ENCODE measurements around the gene POLR2J3. TPM values are rescaled to one million over a fixed set of nuclear protein-coding genes. Genes with fewer than 3 reads are reported as not detected.
"Not testable (repeated sequence)": the region's sequence is repeated elsewhere in the genome, so short reads cannot be mapped to it uniquely, and the experiment has no call there.

The POLR2J3 gene
- polyA plus RNA-seq, 3 donors: 24.4 to 133 (median 24.9) TPM

DNA sequence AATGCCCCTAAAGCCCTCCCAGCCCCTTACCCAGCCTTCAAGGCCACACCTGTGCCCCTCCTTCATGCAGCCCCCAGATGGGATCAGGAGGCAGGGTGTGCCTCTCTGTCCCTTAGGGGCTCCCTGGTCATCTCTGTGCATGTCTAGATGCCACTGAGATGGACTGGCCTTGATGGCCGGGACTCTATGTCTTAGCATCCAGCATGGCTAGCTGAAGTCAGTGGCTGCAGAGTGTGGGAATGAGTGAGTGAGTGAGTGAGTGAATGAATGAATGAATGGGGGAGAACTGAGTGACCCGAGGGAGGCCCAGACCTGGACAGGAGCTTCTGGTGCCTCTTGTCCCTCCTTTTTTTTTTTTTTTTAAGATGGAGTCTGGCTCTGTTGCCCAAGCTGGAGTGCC lies 40.3 kb downstream of the POLR2J3 start:
- H3K27me3 ChIP-seq (ENCODE audit: control insufficient read depth in 2 of 2, insufficient read depth in 2 of 2, low read length in 2 of 2); H3K9me3 Mint-ChIP-seq; H4K20me1 ChIP-seq (ENCODE audit: insufficient read depth, low read length); H3K27ac Mint-ChIP-seq; H3K79me2 ChIP-seq (ENCODE audit: insufficient read depth, low read length); H3K4me2 ChIP-seq (replicated peaks; ENCODE audit: extremely low read depth, low read length, poor library complexity, severe bottlenecking); H2AFZ ChIP-seq (ENCODE audit: insufficient read depth, low read depth, low read length, poor library complexity, severe bottlenecking); DNase-seq; H3K27ac ChIP-seq (ENCODE audit: low read depth in 1 of 2, low read length in 2 of 2); H3K27me3 Mint-ChIP-seq (ENCODE audit: low read depth in 3 of 3); intact Hi-C loops (cut with micrococcal nuclease); H3K4me1 ChIP-seq (ENCODE audit: control insufficient read depth in 1 of 2, insufficient read depth in 2 of 2, low read length in 2 of 2); H3K36me3 Mint-ChIP-seq; H3K4me3 ChIP-seq (replicated peaks in 1 of 3; ENCODE audit: low read depth in 2 of 3, low read length in 3 of 3); H3K36me3 ChIP-seq (replicated peaks in 1 of 2; ENCODE audit: control insufficient read depth in 1 of 2, insufficient read depth in 2 of 2, low read length in 2 of 2); H3K4me3 Mint-ChIP-seq; H3K4me1 Mint-ChIP-seq; H3K9me3 ChIP-seq (replicated peaks in 1 of 2; ENCODE audit: control insufficient read depth in 1 of 2, insufficient read depth in 1 of 2, low read length in 2 of 2); H3K9ac ChIP-seq (ENCODE audit: insufficient read depth, low read length, poor library complexity, severe bottlenecking): not testable (repeated sequence)
- no CpG with 5 or more reads among the region's 2 CpGs for WGBS (ENCODE audit: insufficient coverage)

DNA sequence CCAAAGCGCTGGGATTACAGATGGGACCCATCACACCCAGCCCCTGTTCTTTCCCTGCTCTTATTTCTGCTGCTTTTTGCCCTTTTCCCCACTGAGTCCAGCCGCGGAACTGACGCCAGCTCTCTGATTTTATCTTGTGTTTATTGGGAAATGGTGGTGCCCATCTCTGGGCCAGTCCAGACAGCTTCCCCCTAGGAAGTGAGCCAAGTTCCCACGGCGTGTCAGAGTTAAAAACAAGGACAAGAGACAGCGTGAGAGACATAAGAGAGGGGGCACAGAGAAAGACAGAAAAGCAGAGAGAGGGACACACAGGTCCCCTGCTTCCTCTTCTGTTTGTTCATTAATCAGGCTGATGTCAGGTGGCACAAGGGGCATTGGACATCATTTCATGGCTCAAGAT lies 40.8 kb downstream of the POLR2J3 start:
- H3K27me3 Mint-ChIP-seq (ENCODE audit: low read depth in 3 of 3); H3K36me3 Mint-ChIP-seq; H3K27me3 ChIP-seq (ENCODE audit: control insufficient read depth in 2 of 2, insufficient read depth in 2 of 2, low read length in 2 of 2); H3K9me3 Mint-ChIP-seq; H3K4me1 Mint-ChIP-seq; H3K9ac ChIP-seq (ENCODE audit: insufficient read depth, low read length, poor library complexity, severe bottlenecking); H3K36me3 ChIP-seq (replicated peaks in 1 of 2; ENCODE audit: control insufficient read depth in 1 of 2, insufficient read depth in 2 of 2, low read length in 2 of 2); H4K20me1 ChIP-seq (ENCODE audit: insufficient read depth, low read length); H3K9me3 ChIP-seq (replicated peaks in 1 of 2; ENCODE audit: control insufficient read depth in 1 of 2, insufficient read depth in 1 of 2, low read length in 2 of 2); intact Hi-C loops (cut with micrococcal nuclease); H3K27ac Mint-ChIP-seq; H3K79me2 ChIP-seq (ENCODE audit: insufficient read depth, low read length); H3K4me2 ChIP-seq (replicated peaks; ENCODE audit: extremely low read depth, low read length, poor library complexity, severe bottlenecking); H3K27ac ChIP-seq (ENCODE audit: low read depth in 1 of 2, low read length in 2 of 2); H3K4me3 Mint-ChIP-seq; H3K4me3 ChIP-seq (replicated peaks in 1 of 3; ENCODE audit: low read depth in 2 of 3, low read length in 3 of 3); DNase-seq; H2AFZ ChIP-seq (ENCODE audit: insufficient read depth, low read depth, low read length, poor library complexity, severe bottlenecking); H3K4me1 ChIP-seq (ENCODE audit: control insufficient read depth in 1 of 2, insufficient read depth in 2 of 2, low read length in 2 of 2): not testable (repeated sequence)
- WGBS (ENCODE audit: insufficient coverage): no CpG with 5 or more reads among the region's 7 CpGs

DNA sequence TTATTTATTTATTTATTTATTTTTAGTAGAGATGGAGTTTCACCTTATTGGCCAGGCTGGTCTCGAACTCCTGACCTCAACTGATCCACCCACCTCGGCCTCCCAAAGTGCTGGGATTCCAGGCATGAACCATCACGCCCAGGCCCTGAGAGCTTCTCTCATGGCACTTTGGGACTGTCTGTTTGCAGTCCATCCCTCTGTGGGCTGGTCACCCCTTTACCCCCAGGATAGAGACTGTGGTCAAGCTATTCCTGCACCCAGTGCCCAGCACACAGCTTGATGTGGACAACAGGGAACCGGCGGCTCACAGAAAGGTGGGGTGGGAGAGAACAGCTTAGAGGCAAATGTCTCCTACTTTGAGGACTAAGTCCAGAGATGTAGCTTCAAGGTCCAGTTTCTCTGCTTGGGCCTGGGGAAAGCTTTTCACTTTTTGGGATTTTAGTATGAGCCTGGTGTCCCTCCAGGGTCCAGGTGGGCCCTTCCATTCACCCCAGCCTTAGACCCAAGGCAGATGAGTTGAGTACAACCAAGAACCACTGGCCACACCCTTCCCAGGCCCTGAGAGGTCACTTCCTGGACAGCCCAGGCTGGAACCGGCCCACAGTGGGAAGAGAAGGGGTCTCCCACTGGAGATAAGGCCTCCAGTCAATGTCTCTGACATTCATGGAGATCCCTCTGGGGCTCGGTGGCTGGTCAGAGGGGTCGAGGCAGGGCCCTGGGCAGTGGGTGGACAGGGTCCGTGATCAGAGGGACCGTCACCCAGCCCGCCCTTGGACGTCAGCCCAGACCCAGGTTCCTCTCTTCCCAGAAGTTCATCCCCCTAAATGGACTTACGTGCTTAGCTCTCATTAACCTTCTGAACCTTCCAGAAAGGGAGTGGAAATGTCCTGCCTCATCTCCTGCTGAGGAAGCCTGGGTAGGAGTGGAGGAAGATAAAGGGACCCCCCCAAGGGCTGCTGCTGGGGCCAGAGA lies 44.3 kb downstream of the POLR2J3 start:
- H3K4me1 Mint-ChIP-seq; H3K4me3 Mint-ChIP-seq; H3K27me3 ChIP-seq (ENCODE audit: control insufficient read depth in 2 of 2, insufficient read depth in 2 of 2, low read length in 2 of 2); intact Hi-C loops (cut with micrococcal nuclease); H3K27ac Mint-ChIP-seq; H3K9me3 Mint-ChIP-seq; H4K20me1 ChIP-seq (ENCODE audit: insufficient read depth, low read length); H3K9ac ChIP-seq (ENCODE audit: insufficient read depth, low read length, poor library complexity, severe bottlenecking); H3K4me1 ChIP-seq (ENCODE audit: control insufficient read depth in 1 of 2, insufficient read depth in 2 of 2, low read length in 2 of 2); H3K79me2 ChIP-seq (ENCODE audit: insufficient read depth, low read length); H3K4me3 ChIP-seq (replicated peaks in 1 of 3; ENCODE audit: low read depth in 2 of 3, low read length in 3 of 3); H3K4me2 ChIP-seq (replicated peaks; ENCODE audit: extremely low read depth, low read length, poor library complexity, severe bottlenecking); H3K27me3 Mint-ChIP-seq (ENCODE audit: low read depth in 3 of 3); DNase-seq; H3K36me3 ChIP-seq (replicated peaks in 1 of 2; ENCODE audit: control insufficient read depth in 1 of 2, insufficient read depth in 2 of 2, low read length in 2 of 2); H3K9me3 ChIP-seq (replicated peaks in 1 of 2; ENCODE audit: control insufficient read depth in 1 of 2, insufficient read depth in 1 of 2, low read length in 2 of 2); H2AFZ ChIP-seq (ENCODE audit: insufficient read depth, low read depth, low read length, poor library complexity, severe bottlenecking); H3K27ac ChIP-seq (ENCODE audit: low read depth in 1 of 2, low read length in 2 of 2); H3K36me3 Mint-ChIP-seq: not testable (repeated sequence)
- no CpG with 5 or more reads among the region's 13 CpGs for WGBS (ENCODE audit: insufficient coverage)

DNA sequence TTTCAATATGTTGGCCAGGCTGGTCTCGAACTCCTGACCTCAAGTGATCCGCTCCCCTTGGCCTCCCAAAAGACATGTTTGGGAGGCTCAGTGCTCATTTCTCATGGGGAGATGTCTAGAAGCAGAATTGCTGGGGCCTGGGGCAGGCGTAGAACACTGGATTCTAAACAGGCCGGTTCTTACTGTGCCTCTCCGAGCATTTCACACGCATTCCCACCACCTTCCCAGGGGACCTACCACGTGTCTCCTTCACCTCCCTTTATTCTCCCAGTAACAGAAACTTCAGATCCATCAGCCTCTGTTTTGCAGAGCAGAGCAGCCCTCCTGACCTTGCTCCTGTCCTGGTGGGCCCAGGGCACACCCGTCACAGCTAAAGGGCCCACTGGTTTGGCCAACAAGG lies 45.2 kb downstream of the POLR2J3 start:
- WGBS (ENCODE audit: insufficient coverage): no CpG with 5 or more reads among the region's 8 CpGs
- H3K4me3 Mint-ChIP-seq; H3K9me3 ChIP-seq (replicated peaks in 1 of 2; ENCODE audit: control insufficient read depth in 1 of 2, insufficient read depth in 1 of 2, low read length in 2 of 2); H3K79me2 ChIP-seq (ENCODE audit: insufficient read depth, low read length); H3K9ac ChIP-seq (ENCODE audit: insufficient read depth, low read length, poor library complexity, severe bottlenecking); H3K27ac ChIP-seq (ENCODE audit: low read depth in 1 of 2, low read length in 2 of 2); H4K20me1 ChIP-seq (ENCODE audit: insufficient read depth, low read length); H3K4me1 ChIP-seq (ENCODE audit: control insufficient read depth in 1 of 2, insufficient read depth in 2 of 2, low read length in 2 of 2); H3K4me2 ChIP-seq (replicated peaks; ENCODE audit: extremely low read depth, low read length, poor library complexity, severe bottlenecking); H3K27me3 ChIP-seq (ENCODE audit: control insufficient read depth in 2 of 2, insufficient read depth in 2 of 2, low read length in 2 of 2); H3K36me3 Mint-ChIP-seq; H3K4me3 ChIP-seq (replicated peaks in 1 of 3; ENCODE audit: low read depth in 2 of 3, low read length in 3 of 3); H3K4me1 Mint-ChIP-seq; H3K36me3 ChIP-seq (replicated peaks in 1 of 2; ENCODE audit: control insufficient read depth in 1 of 2, insufficient read depth in 2 of 2, low read length in 2 of 2); H3K9me3 Mint-ChIP-seq; H3K27ac Mint-ChIP-seq; intact Hi-C loops (cut with micrococcal nuclease); H2AFZ ChIP-seq (ENCODE audit: insufficient read depth, low read depth, low read length, poor library complexity, severe bottlenecking); H3K27me3 Mint-ChIP-seq (ENCODE audit: low read depth in 3 of 3); DNase-seq: not testable (repeated sequence)

All from CD14-positive monocyte (primary cell).